CD4-positive, alpha-beta T cell treated with Interleukin-1 beta for 1 hour (primary cell): ENCODE measurements around the gene RTEL1.
"Not testable (repeated sequence)": the region's sequence is repeated elsewhere in the genome, so short reads cannot be mapped to it uniquely, and the experiment has no call there.

Experiments
- DNase-seq, 2 donors: peaks; one replicate each; pipeline ENCODE4 v3.0.0-alpha.2; 2020 to 2022

Gene RTEL1

GRCh38 chr20:63627751-63628245 lies 30.3 kb upstream of the RTEL1 start:
- DNase-seq: no peak

- peak; percentile 61 to 62 for DNase-seq
Observed at GRCh38 chr20:63628246-63628975, 29.7 kb upstream of the RTEL1 start.

- not testable (repeated sequence) for DNase-seq
Observed at GRCh38 chr20:63630956-63631355, 27.2 kb upstream of the RTEL1 start.

GRCh38 chr20:63631426-63631825 lies 26.7 kb upstream of the RTEL1 start:
- DNase-seq: peak in 1 of 2 donors; percentile 16

GRCh38 chr20:63633732-63634131 lies 24.4 kb upstream of the RTEL1 start:
- DNase-seq: no peak

- peak; percentile 81 to 85 for DNase-seq
Observed at GRCh38 chr20:63635431-63636141, 22.5 kb upstream of the RTEL1 start.

- no peak for DNase-seq
Observed at GRCh38 chr20:63636752-63637628, 21.1 kb upstream of the RTEL1 start.

- peak; percentile 73 to 85 for DNase-seq
Observed at GRCh38 chr20:63639093-63639975, 18.8 kb upstream of the RTEL1 start.

GRCh38 chr20:63640086-63640485 lies 18.0 kb upstream of the RTEL1 start:
- no peak for DNase-seq

GRCh38 chr20:63640686-63641085 lies 17.4 kb upstream of the RTEL1 start:
- not testable (repeated sequence) for DNase-seq

- peak; percentile 59 to 60 for DNase-seq
Observed at GRCh38 chr20:63641146-63641791, 16.8 kb upstream of the RTEL1 start.

- DNase-seq: peak; percentile 97
Observed at GRCh38 chr20:63641792-63642523, 16.2 kb upstream of the RTEL1 start.

GRCh38 chr20:63642527-63643247 lies 15.4 kb upstream of the RTEL1 start:
- no peak for DNase-seq

GRCh38 chr20:63643499-63643898 lies 14.6 kb upstream of the RTEL1 start:
- DNase-seq: no peak

GRCh38 chr20:63643946-63644345 lies 14.2 kb upstream of the RTEL1 start:
- DNase-seq: no peak

- DNase-seq: no peak
Observed at GRCh38 chr20:63645218-63645617, 12.9 kb upstream of the RTEL1 start.

GRCh38 chr20:63648190-63648589 lies 9.9 kb upstream of the RTEL1 start:
- no peak for DNase-seq

GRCh38 chr20:63648895-63649589 lies 9.1 kb upstream of the RTEL1 start:
- DNase-seq: no peak

- not testable (repeated sequence) for DNase-seq
Observed at GRCh38 chr20:63650486-63650885, 7.6 kb upstream of the RTEL1 start.

- DNase-seq: no peak
Observed at GRCh38 chr20:63651942-63652191, 6.2 kb upstream of the RTEL1 start.
